SU-DHL-6 (cell line): ENCODE measurements around the gene VSX1.

Experiments
- H2AFZ ChIP-seq: fragments of 200-600 bp; sonication (generic); 2 replicates; pipeline ENCODE4 v1.6.1; 2014; ENCODE audit warnings: low read depth, mild to moderate bottlenecking, moderate library complexity, mixed read lengths, antibody characterized with exemption, low read length; ENCODE audit not compliant: severe bottlenecking
- H3F3A ChIP-seq: fragments of 200-600 bp; shearing (Covaris generic); 2 replicates; pipeline ENCODE4 v1.6.0; 2016; ENCODE audit warnings: antibody characterized with exemption, mild to moderate bottlenecking; ENCODE audit not compliant: insufficient read depth
- H3K27ac ChIP-seq: fragments of 200-600 bp; sonication (generic); 2 replicates; pipeline ENCODE4 v1.5.1; 2016; ENCODE audit warnings: low read depth, mild to moderate bottlenecking, low read length, moderate library complexity, mixed read lengths
- H3K27me3 ChIP-seq: fragments of 200-600 bp; sonication (generic), shearing (Covaris generic); 2 replicates; pipeline ENCODE4 v1.6.0; 2014; ENCODE audit warnings: mild to moderate bottlenecking, low read length
- H3K36me3 ChIP-seq: fragments of 200-600 bp; sonication (generic); 2 replicates; pipeline ENCODE4 v1.6.1; 2014; ENCODE audit warnings: mild to moderate bottlenecking, low read length, mixed read lengths
- H3K4me2 ChIP-seq: fragments of 300-600, 200-600 bp; shearing (Covaris generic), sonication (generic); 2 replicates; pipeline ENCODE4 v1.6.0; 2014; ENCODE audit warnings: low read length, low read depth, mild to moderate bottlenecking; ENCODE audit not compliant: poor library complexity, severe bottlenecking
- H3K4me3 ChIP-seq: fragments of 200-600 bp; sonication (generic); 2 replicates; pipeline ENCODE4 v1.5.1; 2014; ENCODE audit warnings: antibody characterized with exemption, low read length, mild to moderate bottlenecking, mixed read lengths; ENCODE audit not compliant: insufficient read depth, poor library complexity, severe bottlenecking
- H3K79me2 ChIP-seq: fragments of 200-600 bp; sonication (generic); 2 replicates; pipeline ENCODE4 v1.6.1; 2014; ENCODE audit warnings: mild to moderate bottlenecking, low read length, moderate library complexity; ENCODE audit not compliant: insufficient read depth
- H3K9ac ChIP-seq: fragments of 200-600 bp; sonication (generic); 2 replicates; pipeline ENCODE4 v1.7.0; 2014; ENCODE audit warnings: mild to moderate bottlenecking, low read length
- H3K9me2 ChIP-seq: fragments of 200-600 bp; sonication (generic); replicated peaks from 2 replicates; pipeline ENCODE4 v1.6.1; 2014; ENCODE audit warnings: low read length; ENCODE audit not compliant: insufficient read depth
- H3K9me3 ChIP-seq: fragments of 200-600 bp; sonication (generic); 2 replicates; pipeline ENCODE4 v1.6.1; 2014; ENCODE audit warnings: low read length, mixed read lengths; ENCODE audit not compliant: insufficient read depth
- H4K20me1 ChIP-seq: fragments of 200-600 bp; sonication (generic); 2 replicates; pipeline ENCODE4 v1.6.1; 2014; ENCODE audit warnings: low read depth, mild to moderate bottlenecking, antibody characterized with exemption, low read length, moderate library complexity, mixed read lengths
- CTCF ChIP-seq: fragments of 200-600 bp; sonication (generic); IDR thresholded peaks from one replicate; pipeline ENCODE4 v1.5.1; 2017; ENCODE audit warnings: antibody characterized with exemption, mild to moderate bottlenecking, low read length, moderate library complexity; ENCODE audit not compliant: insufficient read depth, poor library complexity, severe bottlenecking
- EZH2phosphoT487 ChIP-seq: fragments of 200-600 bp; sonication (generic), shearing (Covaris generic); conservative IDR thresholded peaks from 2 replicates; pipeline ENCODE4 v1.6.1; 2018; ENCODE audit warnings: mild to moderate bottlenecking, antibody characterized with exemption, low read length, moderate library complexity, mixed read lengths

VSX1 gene

GRCh38 chr20:25065625-25066338 lies 16.2 kb downstream of the VSX1 start:
- peak; percentile 44 for TF ChIP-seq CTCF
- no peak for TF ChIP-seq EZH2phosphoT487
- Histone ChIP-seq H3F3A (no peaks in the 10 kb centered on the region), H3K27me3 (no peaks in the 10 kb centered on the region), H3K79me2 (no peaks in the 10 kb centered on the region), H3K9ac (no peak overlapping the region), H3K36me3 (no peaks in the 10 kb centered on the region), H3K27ac (no peak overlapping the region), H3K9me2 (no peaks in the 10 kb centered on the region), H3K9me3 (no peaks in the 10 kb centered on the region), H4K20me1 (no peaks in the 10 kb centered on the region), H3K4me2 (no peak overlapping the region), H2AFZ (no peak overlapping the region), H3K4me3 (no peak overlapping the region)

- no peaks in the 10 kb centered on the region for H3K9me2 ChIP-seq
- no peak overlapping the region for H3K27ac ChIP-seq
- H3K4me2 ChIP-seq = no peak overlapping the region
- H3F3A ChIP-seq = no peaks in the 10 kb centered on the region
- H3K27me3 ChIP-seq = no peaks in the 10 kb centered on the region
- no peak overlapping the region for H3K4me3 ChIP-seq
- H3K9me3 ChIP-seq = no peaks in the 10 kb centered on the region
- TF ChIP-seq CTCF = no peak
- TF ChIP-seq EZH2phosphoT487 = no peak
- no peaks in the 10 kb centered on the region for H4K20me1 ChIP-seq
- no peaks in the 10 kb centered on the region for H3K79me2 ChIP-seq
- H3K9ac ChIP-seq = no peak overlapping the region
- no peaks in the 10 kb centered on the region for H3K36me3 ChIP-seq
- H2AFZ ChIP-seq = no peak overlapping the region
Observed at GRCh38 chr20:25065072-25065624, 16.8 kb downstream of the VSX1 start.

GRCh38 chr20:25064561-25065071 lies 17.3 kb downstream of the VSX1 start:
- Histone ChIP-seq H3K27ac (no peak overlapping the region), H3F3A (no peaks in the 10 kb centered on the region), H3K4me2 (no peak overlapping the region), H3K4me3 (no peak overlapping the region), H3K9me2 (no peaks in the 10 kb centered on the region), H4K20me1 (no peaks in the 10 kb centered on the region), H3K79me2 (no peaks in the 10 kb centered on the region), H3K9ac (no peak overlapping the region), H3K9me3 (no peaks in the 10 kb centered on the region), H3K36me3 (no peaks in the 10 kb centered on the region), H3K27me3 (no peaks in the 10 kb centered on the region), H2AFZ (no peak overlapping the region)
- TF ChIP-seq EZH2phosphoT487 (no peak), CTCF (no peak)
